Measurements from ENCODE around the gene ACVR1B. TPM values are rescaled to one million over a fixed set of nuclear protein-coding genes. Genes with fewer than 3 reads are reported as not detected.

Gene ACVR1B
- total and polyA plus RNA-seq, 9 of the 15 experiments (the other 6 are each of a cell fraction or from before 2014, with no cell fraction given) = 0.97 to 15.1 (median 6.8) TPM

DNA sequence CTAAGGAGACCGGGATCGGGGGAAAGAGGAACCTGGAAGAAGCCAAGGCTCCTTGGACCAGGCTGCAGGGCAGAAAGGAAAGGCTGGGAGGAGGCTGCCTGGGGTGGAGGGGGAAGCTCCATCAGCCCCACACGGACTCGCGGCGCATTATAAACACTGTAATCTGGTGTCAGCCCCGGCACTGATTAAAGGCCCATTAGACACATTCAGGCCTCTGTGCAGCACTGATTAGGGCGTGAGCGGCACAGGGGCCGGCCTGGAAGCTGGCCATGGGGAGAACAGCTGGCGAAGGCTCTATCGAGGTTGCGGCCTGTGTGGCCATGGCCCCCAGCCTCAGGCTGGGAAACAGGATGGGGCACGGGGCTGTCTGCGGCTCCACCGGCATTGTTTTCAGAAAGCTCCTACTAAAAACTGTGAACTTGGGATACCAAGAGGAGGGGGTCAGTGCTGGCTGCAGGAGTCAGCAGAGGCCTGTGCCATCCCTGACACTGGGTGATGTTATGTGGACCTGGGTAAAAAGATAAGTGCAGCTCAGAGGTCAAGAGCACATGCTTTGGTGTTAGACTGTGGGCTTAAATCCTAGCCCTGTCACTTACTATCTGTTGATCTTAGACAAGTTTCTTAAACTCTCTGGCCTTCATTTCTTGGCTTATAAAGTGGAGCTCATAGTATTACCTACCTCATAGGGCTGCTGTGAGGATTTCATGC, 33.6 kb upstream of the ACVR1B start (continued):
- TF ChIP-seq, protein P1, sequence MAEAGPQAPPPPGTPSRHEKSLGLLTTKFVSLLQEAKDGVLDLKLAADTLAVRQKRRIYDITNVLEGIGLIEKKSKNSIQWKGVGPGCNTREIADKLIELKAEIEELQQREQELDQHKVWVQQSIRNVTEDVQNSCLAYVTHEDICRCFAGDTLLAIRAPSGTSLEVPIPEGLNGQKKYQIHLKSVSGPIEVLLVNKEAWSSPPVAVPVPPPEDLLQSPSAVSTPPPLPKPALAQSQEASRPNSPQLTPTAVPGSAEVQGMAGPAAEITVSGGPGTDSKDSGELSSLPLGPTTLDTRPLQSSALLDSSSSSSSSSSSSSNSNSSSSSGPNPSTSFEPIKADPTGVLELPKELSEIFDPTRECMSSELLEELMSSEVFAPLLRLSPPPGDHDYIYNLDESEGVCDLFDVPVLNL (CRISPR knock-in tag; IDR thresholded peaks at IDR 0.05; ENCODE audit: low read depth) = no peak
- TF ChIP-seq L3MBTL2 (IDR thresholded peaks at IDR 0.05) (peak; percentile 74), MEIS2 (IDR thresholded peaks at IDR 0.05; ENCODE audit: partially characterized antibody) (peak; percentile 72), NCOA1 (IDR thresholded peaks at IDR 0.05; ENCODE audit: low read depth) (no peak; the same call in 1 of the 2 replicates), CXXC5 (CRISPR knock-in tag; IDR thresholded peaks at IDR 0.05) (peak; percentile 91), ZNF583 (CRISPR knock-in tag; IDR thresholded peaks at IDR 0.05) (no peak), FOXJ2 (tag; IDR thresholded peaks at IDR 0.05) (no peak), ZNF695 (CRISPR knock-in tag; IDR thresholded peaks at IDR 0.05) (no peak), SPI1 (IDR thresholded peaks at IDR 0.05; ENCODE audit: borderline replicate concordance, low read depth, low read length) (no peak), HNRNPUL1 (IDR thresholded peaks at IDR 0.05; ENCODE audit: low read length) (no peak), NFIC (IDR thresholded peaks at IDR 0.05) (peak; percentile 94), ZNF263 (CRISPR knock-in tag; IDR thresholded peaks at IDR 0.05; ENCODE audit: borderline replicate concordance) (peak; percentile 43; the same call in 1 of the 2 replicates), ZNF584 (CRISPR knock-in tag; IDR thresholded peaks at IDR 0.05; ENCODE audit: low read depth) (peak; percentile 67; the same call in 1 of the 2 replicates), ZNF197 (CRISPR knock-in tag; IDR thresholded peaks at IDR 0.05; ENCODE audit: low read depth) (no peak), ZNF282 (CRISPR knock-in tag; IDR thresholded peaks at IDR 0.05) (no peak), BRF1 (IDR thresholded peaks at IDR 0.05; ENCODE audit: borderline replicate concordance, extremely low read depth, insufficient read length) (no peak), ZNF124 (CRISPR knock-in tag; IDR thresholded peaks at IDR 0.05) (no peak), HBP1 (CRISPR knock-in tag; IDR thresholded peaks at IDR 0.05) (no peak), TAL1 (IDR thresholded peaks at IDR 0.05) (peak; percentile 93)
- TF ChIP-seq, protein P2, sequence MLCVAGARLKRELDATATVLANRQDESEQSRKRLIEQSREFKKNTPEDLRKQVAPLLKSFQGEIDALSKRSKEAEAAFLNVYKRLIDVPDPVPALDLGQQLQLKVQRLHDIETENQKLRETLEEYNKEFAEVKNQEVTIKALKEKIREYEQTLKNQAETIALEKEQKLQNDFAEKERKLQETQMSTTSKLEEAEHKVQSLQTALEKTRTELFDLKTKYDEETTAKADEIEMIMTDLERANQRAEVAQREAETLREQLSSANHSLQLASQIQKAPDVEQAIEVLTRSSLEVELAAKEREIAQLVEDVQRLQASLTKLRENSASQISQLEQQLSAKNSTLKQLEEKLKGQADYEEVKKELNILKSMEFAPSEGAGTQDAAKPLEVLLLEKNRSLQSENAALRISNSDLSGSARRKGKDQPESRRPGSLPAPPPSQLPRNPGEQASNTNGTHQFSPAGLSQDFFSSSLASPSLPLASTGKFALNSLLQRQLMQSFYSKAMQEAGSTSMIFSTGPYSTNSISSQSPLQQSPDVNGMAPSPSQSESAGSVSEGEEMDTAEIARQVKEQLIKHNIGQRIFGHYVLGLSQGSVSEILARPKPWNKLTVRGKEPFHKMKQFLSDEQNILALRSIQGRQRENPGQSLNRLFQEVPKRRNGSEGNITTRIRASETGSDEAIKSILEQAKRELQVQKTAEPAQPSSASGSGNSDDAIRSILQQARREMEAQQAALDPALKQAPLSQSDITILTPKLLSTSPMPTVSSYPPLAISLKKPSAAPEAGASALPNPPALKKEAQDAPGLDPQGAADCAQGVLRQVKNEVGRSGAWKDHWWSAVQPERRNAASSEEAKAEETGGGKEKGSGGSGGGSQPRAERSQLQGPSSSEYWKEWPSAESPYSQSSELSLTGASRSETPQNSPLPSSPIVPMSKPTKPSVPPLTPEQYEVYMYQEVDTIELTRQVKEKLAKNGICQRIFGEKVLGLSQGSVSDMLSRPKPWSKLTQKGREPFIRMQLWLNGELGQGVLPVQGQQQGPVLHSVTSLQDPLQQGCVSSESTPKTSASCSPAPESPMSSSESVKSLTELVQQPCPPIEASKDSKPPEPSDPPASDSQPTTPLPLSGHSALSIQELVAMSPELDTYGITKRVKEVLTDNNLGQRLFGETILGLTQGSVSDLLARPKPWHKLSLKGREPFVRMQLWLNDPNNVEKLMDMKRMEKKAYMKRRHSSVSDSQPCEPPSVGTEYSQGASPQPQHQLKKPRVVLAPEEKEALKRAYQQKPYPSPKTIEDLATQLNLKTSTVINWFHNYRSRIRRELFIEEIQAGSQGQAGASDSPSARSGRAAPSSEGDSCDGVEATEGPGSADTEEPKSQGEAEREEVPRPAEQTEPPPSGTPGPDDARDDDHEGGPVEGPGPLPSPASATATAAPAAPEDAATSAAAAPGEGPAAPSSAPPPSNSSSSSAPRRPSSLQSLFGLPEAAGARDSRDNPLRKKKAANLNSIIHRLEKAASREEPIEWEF (CRISPR knock-in tag; IDR thresholded peaks at IDR 0.05) = 0 out of 2 replicates have a peak, but pooled peaks have one; percentile 21
- TF ChIP-seq, protein P3, sequence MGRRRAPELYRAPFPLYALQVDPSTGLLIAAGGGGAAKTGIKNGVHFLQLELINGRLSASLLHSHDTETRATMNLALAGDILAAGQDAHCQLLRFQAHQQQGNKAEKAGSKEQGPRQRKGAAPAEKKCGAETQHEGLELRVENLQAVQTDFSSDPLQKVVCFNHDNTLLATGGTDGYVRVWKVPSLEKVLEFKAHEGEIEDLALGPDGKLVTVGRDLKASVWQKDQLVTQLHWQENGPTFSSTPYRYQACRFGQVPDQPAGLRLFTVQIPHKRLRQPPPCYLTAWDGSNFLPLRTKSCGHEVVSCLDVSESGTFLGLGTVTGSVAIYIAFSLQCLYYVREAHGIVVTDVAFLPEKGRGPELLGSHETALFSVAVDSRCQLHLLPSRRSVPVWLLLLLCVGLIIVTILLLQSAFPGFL (CRISPR knock-in tag; IDR thresholded peaks at IDR 0.05) = no peak
